ENCODE measurements around the gene SCGB2B2.

Gene SCGB2B2

GRCh38 chr19:34678085-34678412 lies 1.1 kb upstream of the SCGB2B2 start:
- Histone ChIP-seq H3K4me3 (ENCODE audit: low read depth, low read length, poor library complexity, severe bottlenecking) (peak overlapping the region; percentile 62), H3K9me2 (ENCODE audit: low read depth, low read length) (no peaks in the 10 kb centered on the region), H3K9ac (ENCODE audit: low read length) (peak overlapping the region; percentile 52), H3F3A (ENCODE audit: insufficient read depth, low read length) (no peaks in the 10 kb centered on the region), H3K4me1 (ENCODE audit: insufficient read depth, low read length, severe bottlenecking) (peaks cover 9% of the 10 kb centered on the region), H3K4me2 (ENCODE audit: low read length) (peak overlapping the region; percentile 62), H4K20me1 (ENCODE audit: insufficient read depth, low read length) (no peaks in the 10 kb centered on the region), H2AFZ (ENCODE audit: low read length) (no peak overlapping the region), H3K36me3 (ENCODE audit: insufficient read depth, low read length) (peaks cover 46% of the 10 kb centered on the region), H3K27ac (ENCODE audit: low read depth, low read length, poor library complexity, severe bottlenecking) (no peak overlapping the region), H3K27me3 (ENCODE audit: insufficient read depth, low read length) (no peaks in the 10 kb centered on the region), H3K79me2 (ENCODE audit: insufficient read depth, low read length) (no peaks in the 10 kb centered on the region), H3K9me3 (ENCODE audit: low read length) (peaks cover 8% of the 10 kb centered on the region; the same call in 1 of the 2 replicates)
- TF ChIP-seq EZH2 (IDR thresholded peaks at IDR 0.05; ENCODE audit: borderline replicate concordance, low read length) (no peak), CTCF (IDR thresholded peaks at IDR 0.05; ENCODE audit: low read length) (no peak)

- Histone ChIP-seq H3K27me3 (ENCODE audit: insufficient read depth, low read length) (no peaks in the 10 kb centered on the region), H3K79me2 (ENCODE audit: insufficient read depth, low read length) (no peaks in the 10 kb centered on the region), H3K4me2 (ENCODE audit: low read length) (peak within 1 kb of the TSS; percentile 62), H3K9me3 (ENCODE audit: low read length) (peaks cover 8% of the 10 kb centered on the region; the same call in 1 of the 2 replicates), H3K4me1 (ENCODE audit: insufficient read depth, low read length, severe bottlenecking) (peaks cover 9% of the 10 kb centered on the region), H3K4me3 (ENCODE audit: low read depth, low read length, poor library complexity, severe bottlenecking) (peak within 1 kb of the TSS; percentile 62), H3K27ac (ENCODE audit: low read depth, low read length, poor library complexity, severe bottlenecking) (peak within 1 kb of the TSS; percentile 55), H3K9ac (ENCODE audit: low read length) (peak within 1 kb of the TSS; percentile 54), H3F3A (ENCODE audit: insufficient read depth, low read length) (no peaks in the 10 kb centered on the region), H4K20me1 (ENCODE audit: insufficient read depth, low read length) (no peaks in the 10 kb centered on the region), H2AFZ (ENCODE audit: low read length) (peak within 1 kb of the TSS; percentile 66), H3K36me3 (ENCODE audit: insufficient read depth, low read length) (peaks cover 41% of the 10 kb centered on the region), H3K9me2 (ENCODE audit: low read depth, low read length) (no peaks in the 10 kb centered on the region)
- TF ChIP-seq EZH2 (IDR thresholded peaks at IDR 0.05; ENCODE audit: borderline replicate concordance, low read length) (no peak), CTCF (IDR thresholded peaks at IDR 0.05; ENCODE audit: low read length) (no peak)
Measured at GRCh38 chr19:34677386-34678084, 576 bp upstream of the SCGB2B2 start, which contains the start of gene ZNF302. TSS of gene ZNF302 (plus strand) at chr19:34677678. CDS start at chr19:34678805, 1,127 bp downstream.

- Histone ChIP-seq H3K27ac (ENCODE audit: low read depth, low read length, poor library complexity, severe bottlenecking) (no peak overlapping the region), H3K4me1 (ENCODE audit: insufficient read depth, low read length, severe bottlenecking) (peaks cover 9% of the 10 kb centered on the region), H3K9me3 (ENCODE audit: low read length) (0 out of 2 replicates have a peak, but pooled peaks cover 4% of the 10 kb centered on the region), H3F3A (ENCODE audit: insufficient read depth, low read length) (no peaks in the 10 kb centered on the region), H3K27me3 (ENCODE audit: insufficient read depth, low read length) (no peaks in the 10 kb centered on the region), H4K20me1 (ENCODE audit: insufficient read depth, low read length) (no peaks in the 10 kb centered on the region), H3K9ac (ENCODE audit: low read length) (no peak overlapping the region), H3K4me2 (ENCODE audit: low read length) (no peak overlapping the region), H2AFZ (ENCODE audit: low read length) (no peak overlapping the region), H3K9me2 (ENCODE audit: low read depth, low read length) (no peaks in the 10 kb centered on the region), H3K79me2 (ENCODE audit: insufficient read depth, low read length) (no peaks in the 10 kb centered on the region), H3K4me3 (ENCODE audit: low read depth, low read length, poor library complexity, severe bottlenecking) (no peak overlapping the region), H3K36me3 (ENCODE audit: insufficient read depth, low read length) (peaks cover 25% of the 10 kb centered on the region)
- TF ChIP-seq CTCF (IDR thresholded peaks at IDR 0.05; ENCODE audit: low read length) (no peak), EZH2 (IDR thresholded peaks at IDR 0.05; ENCODE audit: borderline replicate concordance, low read length) (no peak)
Measured at GRCh38 chr19:34675919-34676318, 1.0 kb downstream of the SCGB2B2 start.
